ENCODE measurements around the gene KRCC1. TPM values are rescaled to one million over a fixed set of nuclear protein-coding genes. Genes with fewer than 3 reads are reported as not detected.

The KRCC1 gene
- total and polyA plus RNA-seq, 9 of the 15 experiments (the other 6 are each of a cell fraction or from before 2014, with no cell fraction given): 1.9 to 6.0 (median 2.2) TPM

DNA sequence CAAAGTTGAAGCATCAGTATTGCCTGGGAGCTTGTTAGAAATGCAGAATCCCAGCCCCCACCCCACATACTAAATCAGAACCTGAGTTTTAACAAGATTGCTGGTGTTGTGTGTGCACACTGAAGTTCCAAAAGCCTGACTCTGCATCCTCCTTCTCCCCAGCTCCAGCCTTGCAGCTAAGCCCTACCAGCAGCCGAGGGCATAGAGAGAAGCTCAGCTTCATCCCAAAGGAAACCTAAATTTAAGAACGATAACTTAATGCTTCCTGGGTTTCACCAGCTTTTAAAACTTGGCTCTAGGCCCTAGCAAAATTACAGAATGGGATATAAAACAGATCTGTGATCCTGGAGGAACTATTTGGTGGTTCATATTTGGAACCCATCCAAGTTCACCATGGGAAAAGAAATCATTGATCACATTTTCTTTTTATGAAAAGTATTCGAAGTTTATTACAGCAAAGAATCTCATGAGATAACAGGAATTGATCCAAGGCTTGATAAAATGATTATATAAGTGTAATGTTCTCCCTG is 23.1 kb upstream of the KRCC1 start:
- Histone ChIP-seq H3K9me1 (ENCODE audit: control insufficient read depth, insufficient read depth, low read length) (no peaks in the 10 kb centered on the region), H3K4me3 (no peak overlapping the region), H3K4me1 (replicated peaks in 1 of 2; ENCODE audit: control insufficient read depth in 2 of 2, insufficient read depth in 2 of 2, low read length in 2 of 2) (peaks cover 0 to 3% of the 10 kb centered on the region in 2 experiments; a peak in 2 of 5 replicates), H3K27ac (ENCODE audit: extremely low read depth, low read depth, low read length) (no peak overlapping the region), H3K9ac (ENCODE audit: insufficient read depth in 1 of 2, low read depth in 2 of 2, low read length in 2 of 2) (no peak overlapping the region), H3K27me3 (ENCODE audit: control insufficient read depth in 2 of 2, insufficient read depth in 2 of 2, low read length in 2 of 2) (peaks cover 4 to 17% of the 10 kb centered on the region in 2 experiments; a peak in 4 of 5 replicates), H3K4me2 (ENCODE audit: insufficient read depth, low read length) (no peak overlapping the region), H4K20me1 (replicated peaks; ENCODE audit: control insufficient read depth, insufficient read depth, low read length) (no peaks in the 10 kb centered on the region), H2AFZ (ENCODE audit: low read depth, low read length) (no peak overlapping the region), H3K79me2 (ENCODE audit: control insufficient read depth, insufficient read depth, low read length) (no peaks in the 10 kb centered on the region), H3K36me3 (ENCODE audit: control insufficient read depth, insufficient read depth, low read length) (no peaks in the 10 kb centered on the region), H3K9me3 (replicated peaks; ENCODE audit: control insufficient read depth, insufficient read depth, low read depth, low read length) (no peaks in the 10 kb centered on the region)
- intact Hi-C loops (cut with micrococcal nuclease): no loop called here
- no peak for FAIRE-seq
- no peak for DNase-seq (ENCODE audit: extremely low read depth in 1 of 4, low spot score in 3 of 4)
- BruUV-seq (replicated peaks): no TSS peak
- CTCF ChIA-PET (ENCODE audit: low intra/inter-chr PET ratio): no interaction called here
- TF ChIP-seq NFIC (IDR thresholded peaks at IDR 0.05): peak; percentile 22; the same call in 1 of the 2 replicates
- no peak for TF ChIP-seq NCOR1 (IDR thresholded peaks at IDR 0.05)
- POLR2A ChIA-PET: no interaction called here
- in situ Hi-C loops (cut with MboI): no loop called here
- no peak for ATAC-seq
- 7% methylated on average over 3 of the region's 3 CpGs for WGBS (ENCODE audit: insufficient coverage, low coverage, missing lambda C conversion rate)

DNA sequence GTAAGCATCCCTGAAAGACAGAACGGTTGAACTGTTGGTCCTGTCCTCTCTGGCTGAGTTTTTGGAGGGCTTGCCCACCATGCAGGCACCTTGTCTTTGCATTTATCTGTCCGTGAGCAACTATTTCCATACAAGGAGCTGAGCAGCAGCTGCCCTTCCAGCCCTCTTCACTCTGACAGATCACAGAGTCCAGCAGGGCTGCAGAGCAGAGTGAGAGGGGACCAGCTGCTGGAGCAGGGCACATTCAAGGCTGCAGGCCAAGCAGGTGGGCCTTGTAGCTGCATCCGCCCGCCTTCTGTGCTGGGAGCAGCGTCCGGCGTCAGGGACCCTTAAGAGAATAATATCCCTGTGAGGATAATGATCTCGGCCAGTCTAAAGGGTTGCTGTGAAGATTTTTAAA is 21.5 kb upstream of the KRCC1 start:
- Histone ChIP-seq H3K9ac (ENCODE audit: insufficient read depth in 1 of 2, low read depth in 2 of 2, low read length in 2 of 2) (peak overlapping the region in 1 of 2 experiments; percentile 26; a peak in 1 of 4 replicates), H3K4me1 (replicated peaks in 1 of 2; ENCODE audit: control insufficient read depth in 2 of 2, insufficient read depth in 2 of 2, low read length in 2 of 2) (peaks cover 0 to 3% of the 10 kb centered on the region in 2 experiments; a peak in 2 of 5 replicates), H3K36me3 (ENCODE audit: control insufficient read depth, insufficient read depth, low read length) (no peaks in the 10 kb centered on the region), H4K20me1 (replicated peaks; ENCODE audit: control insufficient read depth, insufficient read depth, low read length) (no peaks in the 10 kb centered on the region), H3K79me2 (ENCODE audit: control insufficient read depth, insufficient read depth, low read length) (no peaks in the 10 kb centered on the region), H3K27me3 (ENCODE audit: control insufficient read depth in 2 of 2, insufficient read depth in 2 of 2, low read length in 2 of 2) (peaks cover 0 to 6% of the 10 kb centered on the region in 2 experiments; a peak in 1 of 5 replicates), H3K9me3 (replicated peaks; ENCODE audit: control insufficient read depth, insufficient read depth, low read depth, low read length) (no peaks in the 10 kb centered on the region), H2AFZ (ENCODE audit: low read depth, low read length) (peak overlapping the region; percentile 14; the same call in 1 of the 2 replicates), H3K27ac (ENCODE audit: extremely low read depth, low read depth, low read length) (no peak overlapping the region), H3K4me3 (no peak overlapping the region), H3K4me2 (ENCODE audit: insufficient read depth, low read length) (no peak overlapping the region), H3K9me1 (ENCODE audit: control insufficient read depth, insufficient read depth, low read length) (no peaks in the 10 kb centered on the region)
- in situ Hi-C loops (cut with MboI) (no loop called here), intact Hi-C loops (cut with micrococcal nuclease) (no loop called here)
- WGBS (ENCODE audit: insufficient coverage, low coverage, missing lambda C conversion rate): 33% methylated on average over 8 of the region's 8 CpGs
- DNase-seq (ENCODE audit: extremely low read depth in 1 of 4, low spot score in 3 of 4) (no peak), ATAC-seq (no peak), FAIRE-seq (no peak)
- POLR2A ChIA-PET: no interaction called here
- BruUV-seq (replicated peaks): no TSS peak
- CTCF ChIA-PET (ENCODE audit: low intra/inter-chr PET ratio): no interaction called here
- TF ChIP-seq HNRNPLL (IDR thresholded peaks at IDR 0.05; ENCODE audit: low read depth, low read length, poor library complexity, severe bottlenecking) (no peak), SMARCB1 (IDR thresholded peaks at IDR 0.05; ENCODE audit: insufficient read length, low read depth) (no peak), ETV5 (CRISPR knock-in tag; IDR thresholded peaks at IDR 0.05; ENCODE audit: low read depth) (no peak), FOXA1 (IDR thresholded peaks at IDR 0.05; ENCODE audit: borderline replicate concordance) (no peak), SMC3 (conservative IDR thresholded peaks at IDR 0.05; ENCODE audit: insufficient read depth, low read depth, low read length) (no peak), NR2C1 (IDR thresholded peaks at IDR 0.05) (no peak), NR2C1 (tag; IDR thresholded peaks at IDR 0.05) (no peak)
- TF ChIP-seq, protein P1, sequence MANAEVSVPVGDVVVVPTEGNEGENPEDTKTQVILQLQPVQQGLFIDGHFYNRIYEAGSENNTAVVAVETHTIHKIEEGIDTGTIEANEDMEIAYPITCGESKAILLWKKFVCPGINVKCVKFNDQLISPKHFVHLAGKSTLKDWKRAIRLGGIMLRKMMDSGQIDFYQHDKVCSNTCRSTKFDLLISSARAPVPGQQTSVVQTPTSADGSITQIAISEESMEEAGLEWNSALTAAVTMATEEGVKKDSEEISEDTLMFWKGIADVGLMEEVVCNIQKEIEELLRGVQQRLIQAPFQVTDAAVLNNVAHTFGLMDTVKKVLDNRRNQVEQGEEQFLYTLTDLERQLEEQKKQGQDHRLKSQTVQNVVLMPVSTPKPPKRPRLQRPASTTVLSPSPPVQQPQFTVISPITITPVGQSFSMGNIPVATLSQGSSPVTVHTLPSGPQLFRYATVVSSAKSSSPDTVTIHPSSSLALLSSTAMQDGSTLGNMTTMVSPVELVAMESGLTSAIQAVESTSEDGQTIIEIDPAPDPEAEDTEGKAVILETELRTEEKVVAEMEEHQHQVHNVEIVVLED (CRISPR knock-in tag; IDR thresholded peaks at IDR 0.05): no peak
- TF ChIP-seq, protein P2, sequence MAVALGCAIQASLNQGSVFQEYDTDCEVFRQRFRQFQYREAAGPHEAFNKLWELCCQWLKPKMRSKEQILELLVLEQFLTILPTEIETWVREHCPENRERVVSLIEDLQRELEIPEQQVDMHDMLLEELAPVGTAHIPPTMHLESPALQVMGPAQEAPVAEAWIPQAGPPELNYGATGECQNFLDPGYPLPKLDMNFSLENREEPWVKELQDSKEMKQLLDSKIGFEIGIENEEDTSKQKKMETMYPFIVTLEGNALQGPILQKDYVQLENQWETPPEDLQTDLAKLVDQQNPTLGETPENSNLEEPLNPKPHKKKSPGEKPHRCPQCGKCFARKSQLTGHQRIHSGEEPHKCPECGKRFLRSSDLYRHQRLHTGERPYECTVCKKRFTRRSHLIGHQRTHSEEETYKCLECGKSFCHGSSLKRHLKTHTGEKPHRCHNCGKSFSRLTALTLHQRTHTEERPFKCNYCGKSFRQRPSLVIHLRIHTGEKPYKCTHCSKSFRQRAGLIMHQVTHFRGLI (CRISPR knock-in tag; IDR thresholded peaks at IDR 0.05): no peak
- TF ChIP-seq, protein P3, sequence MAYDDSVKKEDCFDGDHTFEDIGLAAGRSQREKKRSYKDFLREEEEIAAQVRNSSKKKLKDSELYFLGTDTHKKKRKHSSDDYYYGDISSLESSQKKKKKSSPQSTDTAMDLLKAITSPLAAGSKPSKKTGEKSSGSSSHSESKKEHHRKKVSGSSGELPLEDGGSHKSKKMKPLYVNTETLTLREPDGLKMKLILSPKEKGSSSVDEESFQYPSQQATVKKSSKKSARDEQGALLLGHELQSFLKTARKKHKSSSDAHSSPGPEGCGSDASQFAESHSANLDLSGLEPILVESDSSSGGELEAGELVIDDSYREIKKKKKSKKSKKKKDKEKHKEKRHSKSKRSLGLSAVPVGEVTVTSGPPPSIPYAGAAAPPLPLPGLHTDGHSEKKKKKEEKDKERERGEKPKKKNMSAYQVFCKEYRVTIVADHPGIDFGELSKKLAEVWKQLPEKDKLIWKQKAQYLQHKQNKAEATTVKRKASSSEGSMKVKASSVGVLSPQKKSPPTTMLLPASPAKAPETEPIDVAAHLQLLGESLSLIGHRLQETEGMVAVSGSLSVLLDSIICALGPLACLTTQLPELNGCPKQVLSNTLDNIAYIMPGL (CRISPR knock-in tag; IDR thresholded peaks at IDR 0.05): no peak
